HepG2 (cell line): Measurements from ENCODE around the gene SMIM22. TPM values are rescaled to one million over a fixed set of nuclear protein-coding genes. Genes with fewer than 3 reads are reported as not detected.
A peak's percentile ranks its signal among the peaks of the same experiment; 100 is the strongest.

Experiments
- ASH2L ChIP-seq: fragments of 300-600, 200-600 bp; sonication (generic); IDR thresholded peaks from 2 replicates; pipeline ENCODE4 v1.7.0; 2017; ENCODE audit warnings: low read depth, mild to moderate bottlenecking, moderate library complexity, mixed read lengths, low read length; ENCODE audit not compliant: insufficient read length
- BCL6 ChIP-seq: IDR thresholded peaks from 2 replicates; pipeline ENCODE4 v1.6.1; 2016; ENCODE audit warnings: missing genetic modification reagents, missing compliant biosample characterization
- ETV5 ChIP-seq: IDR thresholded peaks from 2 replicates; pipeline ENCODE4 v1.6.1; 2018; ENCODE audit warnings: missing biosample characterization, missing genetic modification reagents, inconsistent platforms, borderline replicate concordance
- FOXK1 ChIP-seq: sonication (generic); formaldehyde crosslinking; IDR thresholded peaks from 2 replicates; pipeline ENCODE4 v1.4.0; 2020; ENCODE audit warnings: low read depth, missing genetic modification reagents, borderline replicate concordance
- IRF2 ChIP-seq: IDR thresholded peaks from 2 replicates; pipeline ENCODE4 v1.6.1; 2018; ENCODE audit warnings: missing genetic modification reagents, missing compliant biosample characterization
- MIER3 ChIP-seq: IDR thresholded peaks from 2 replicates; pipeline ENCODE4 v1.6.1; 2016; ENCODE audit warnings: missing compliant biosample characterization, borderline replicate concordance
- RBFOX2 ChIP-seq: fragments of 200-400 bp; formaldehyde crosslinking; IDR thresholded peaks from 2 replicates; pipeline ENCODE4 v1.6.1; 2017; ENCODE audit warnings: low read depth, mild to moderate bottlenecking, low read length
- TCF7 ChIP-seq: sonication (generic); IDR thresholded peaks from 2 replicates; pipeline ENCODE4 v1.6.1; 2016; ENCODE audit warnings: antibody characterized with exemption, low read depth
- ZBTB3 ChIP-seq: sonication (generic); formaldehyde crosslinking; IDR thresholded peaks from 2 replicates; pipeline ENCODE4 v1.4.0; 2020; ENCODE audit warnings: low read depth, mild to moderate bottlenecking, moderate library complexity, missing genetic modification reagents, borderline replicate concordance
- ZFP41 ChIP-seq: sonication (generic); formaldehyde crosslinking; IDR thresholded peaks from 2 replicates; pipeline ENCODE4 v1.4.0; 2020; ENCODE audit warnings: mild to moderate bottlenecking, missing genetic modification reagents, borderline replicate concordance
- ZNF101 ChIP-seq: sonication (generic); formaldehyde crosslinking; IDR thresholded peaks from 2 replicates; pipeline ENCODE4 v1.4.0; 2020; ENCODE audit warnings: mild to moderate bottlenecking, low read depth, missing genetic modification reagents, borderline replicate concordance
- ZNF12 ChIP-seq: sonication (generic); formaldehyde crosslinking; IDR thresholded peaks from 2 replicates; pipeline ENCODE4 v1.5.0; 2020; ENCODE audit warnings: missing genetic modification reagents
- ZNF382 ChIP-seq: sonication (generic); formaldehyde crosslinking; IDR thresholded peaks from 2 replicates; pipeline ENCODE4 v1.5.0; 2020; ENCODE audit warnings: missing genetic modification reagents, mild to moderate bottlenecking, borderline replicate concordance
- ZNF549 ChIP-seq: sonication (generic); formaldehyde crosslinking; IDR thresholded peaks from 2 replicates; pipeline ENCODE4 v1.5.0; 2020; ENCODE audit warnings: missing genetic modification reagents
- ZNF747 ChIP-seq: sonication (generic); formaldehyde crosslinking; IDR thresholded peaks from 2 replicates; pipeline ENCODE4 v1.8.1; 2023; ENCODE audit warnings: missing genetic modification reagents, mild to moderate bottlenecking, borderline replicate concordance
- ZNF772 ChIP-seq: sonication (generic); formaldehyde crosslinking; IDR thresholded peaks from 2 replicates; pipeline ENCODE4 v1.5.0; 2020; ENCODE audit warnings: mild to moderate bottlenecking, missing genetic modification reagents
- polyA plus RNA-seq, 8 experiments: library from polyadenylated mRNA; depleted of rRNA in 3 of 8; stranded (reverse) in 7 of 8; unstranded in 1 of 8; fragments of >200 nt; fragmentation: Illumina TruSeq in 4 of 8; extraction: Trizol in 4 of 8; gene quantifications; 2 replicates each; pipeline versions ENCODE4 v1.2.1 to v1.2.3, GENCODE V29; 2011 to 2016; ENCODE audit warnings: low read depth in 4 of 8, missing spikeins in 1 of 8, mixed read lengths in 1 of 8; ENCODE audit not compliant: insufficient read depth in 1 of 8
- total RNA-seq, 5 experiments: library from RNA; depleted of rRNA; stranded (reverse); fragments of >200 nt; fragmentation: Illumina TruSeq; extraction: Trizol; gene quantifications; 2 replicates each; pipeline ENCODE4 v1.2.3, GENCODE V29; 2016; ENCODE audit warnings: low read depth in 1 of 5
- TF ChIP-seq, protein P1 (sequence below): sonication (generic); formaldehyde crosslinking; IDR thresholded peaks from 2 replicates; pipeline ENCODE4 v1.9.0; 2022; ENCODE audit warnings: missing genetic modification reagents, mild to moderate bottlenecking, borderline replicate concordance
- TF ChIP-seq, protein P2 (sequence below): sonication (generic); formaldehyde crosslinking; IDR thresholded peaks from one replicate; pipeline ENCODE4 v1.5.1; 2020; ENCODE audit warnings: mild to moderate bottlenecking, missing genetic modification reagents; ENCODE audit errors: not compliant biosample characterization

SMIM22 gene
- total and polyA plus RNA-seq, 2 of the 13 experiments (the other 11 are each of a cell fraction or from before 2014, with no cell fraction given) = not detected

DNA sequence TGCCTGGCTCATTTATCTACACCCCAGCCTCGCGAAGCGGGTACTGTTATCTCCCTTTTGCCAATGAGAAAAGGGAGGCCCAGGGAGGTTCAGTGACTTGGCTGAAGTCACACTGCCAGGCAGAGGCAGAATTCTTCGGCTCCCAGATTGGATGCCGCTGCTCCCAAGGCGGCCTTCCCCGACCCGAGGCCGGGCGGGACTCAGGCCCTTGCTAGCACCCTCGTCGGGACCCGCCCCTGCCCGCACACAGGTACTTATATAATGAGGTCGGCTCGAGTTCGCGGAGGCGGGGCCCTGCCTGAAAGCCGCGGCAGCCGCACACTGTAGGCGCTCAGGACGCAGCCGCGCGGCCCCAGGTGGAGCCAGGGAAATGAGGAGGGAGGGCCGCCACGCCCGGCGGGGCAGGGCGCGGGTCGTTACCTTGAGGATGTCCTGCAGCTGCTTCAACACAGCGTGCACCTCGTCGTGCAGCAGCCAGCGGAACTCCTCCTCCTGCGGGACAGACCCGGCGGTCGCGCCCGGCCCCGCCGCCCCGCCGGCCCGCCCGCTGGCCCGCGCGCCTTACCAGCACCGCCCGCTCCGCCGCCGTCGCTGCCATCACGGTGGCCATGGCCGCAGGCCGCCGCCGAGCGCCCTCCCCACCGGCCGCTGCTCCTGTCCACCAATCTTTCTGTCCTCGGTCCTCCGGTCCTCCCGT is 6.9 kb downstream of the SMIM22 start, which contains the start of gene ROGDI (continued):
- peak; percentile 30 for TF ChIP-seq RBFOX2
- peak; percentile 24; the same call in 1 of the 2 replicates for TF ChIP-seq ETV5 (CRISPR knock-in tag)
- TF ChIP-seq ASH2L = peak; percentile 28
- peak; percentile 45; the same call in 1 of the 2 replicates for TF ChIP-seq IRF2 (CRISPR knock-in tag)
- TF ChIP-seq MIER3 (CRISPR knock-in tag) = peak; percentile 8; the same call in 1 of the 2 replicates
- TF ChIP-seq ZNF747 = peak; percentile 58; the same call in 1 of the 2 replicates
- TF ChIP-seq, protein P1, sequence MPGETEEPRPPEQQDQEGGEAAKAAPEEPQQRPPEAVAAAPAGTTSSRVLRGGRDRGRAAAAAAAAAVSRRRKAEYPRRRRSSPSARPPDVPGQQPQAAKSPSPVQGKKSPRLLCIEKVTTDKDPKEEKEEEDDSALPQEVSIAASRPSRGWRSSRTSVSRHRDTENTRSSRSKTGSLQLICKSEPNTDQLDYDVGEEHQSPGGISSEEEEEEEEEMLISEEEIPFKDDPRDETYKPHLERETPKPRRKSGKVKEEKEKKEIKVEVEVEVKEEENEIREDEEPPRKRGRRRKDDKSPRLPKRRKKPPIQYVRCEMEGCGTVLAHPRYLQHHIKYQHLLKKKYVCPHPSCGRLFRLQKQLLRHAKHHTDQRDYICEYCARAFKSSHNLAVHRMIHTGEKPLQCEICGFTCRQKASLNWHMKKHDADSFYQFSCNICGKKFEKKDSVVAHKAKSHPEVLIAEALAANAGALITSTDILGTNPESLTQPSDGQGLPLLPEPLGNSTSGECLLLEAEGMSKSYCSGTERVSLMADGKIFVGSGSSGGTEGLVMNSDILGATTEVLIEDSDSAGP (CRISPR knock-in tag) = peak; percentile 78
- TF ChIP-seq ZFP41 = no peak
- TF ChIP-seq ZNF382 = no peak
- no peak for TF ChIP-seq ZNF549
- no peak for TF ChIP-seq ZNF101 (CRISPR knock-in tag)
- TF ChIP-seq FOXK1 = no peak
- TF ChIP-seq TCF7 = no peak
- TF ChIP-seq BCL6 (CRISPR knock-in tag) = peak; percentile 25; the same call in 1 of the 2 replicates
- TF ChIP-seq, protein P2, sequence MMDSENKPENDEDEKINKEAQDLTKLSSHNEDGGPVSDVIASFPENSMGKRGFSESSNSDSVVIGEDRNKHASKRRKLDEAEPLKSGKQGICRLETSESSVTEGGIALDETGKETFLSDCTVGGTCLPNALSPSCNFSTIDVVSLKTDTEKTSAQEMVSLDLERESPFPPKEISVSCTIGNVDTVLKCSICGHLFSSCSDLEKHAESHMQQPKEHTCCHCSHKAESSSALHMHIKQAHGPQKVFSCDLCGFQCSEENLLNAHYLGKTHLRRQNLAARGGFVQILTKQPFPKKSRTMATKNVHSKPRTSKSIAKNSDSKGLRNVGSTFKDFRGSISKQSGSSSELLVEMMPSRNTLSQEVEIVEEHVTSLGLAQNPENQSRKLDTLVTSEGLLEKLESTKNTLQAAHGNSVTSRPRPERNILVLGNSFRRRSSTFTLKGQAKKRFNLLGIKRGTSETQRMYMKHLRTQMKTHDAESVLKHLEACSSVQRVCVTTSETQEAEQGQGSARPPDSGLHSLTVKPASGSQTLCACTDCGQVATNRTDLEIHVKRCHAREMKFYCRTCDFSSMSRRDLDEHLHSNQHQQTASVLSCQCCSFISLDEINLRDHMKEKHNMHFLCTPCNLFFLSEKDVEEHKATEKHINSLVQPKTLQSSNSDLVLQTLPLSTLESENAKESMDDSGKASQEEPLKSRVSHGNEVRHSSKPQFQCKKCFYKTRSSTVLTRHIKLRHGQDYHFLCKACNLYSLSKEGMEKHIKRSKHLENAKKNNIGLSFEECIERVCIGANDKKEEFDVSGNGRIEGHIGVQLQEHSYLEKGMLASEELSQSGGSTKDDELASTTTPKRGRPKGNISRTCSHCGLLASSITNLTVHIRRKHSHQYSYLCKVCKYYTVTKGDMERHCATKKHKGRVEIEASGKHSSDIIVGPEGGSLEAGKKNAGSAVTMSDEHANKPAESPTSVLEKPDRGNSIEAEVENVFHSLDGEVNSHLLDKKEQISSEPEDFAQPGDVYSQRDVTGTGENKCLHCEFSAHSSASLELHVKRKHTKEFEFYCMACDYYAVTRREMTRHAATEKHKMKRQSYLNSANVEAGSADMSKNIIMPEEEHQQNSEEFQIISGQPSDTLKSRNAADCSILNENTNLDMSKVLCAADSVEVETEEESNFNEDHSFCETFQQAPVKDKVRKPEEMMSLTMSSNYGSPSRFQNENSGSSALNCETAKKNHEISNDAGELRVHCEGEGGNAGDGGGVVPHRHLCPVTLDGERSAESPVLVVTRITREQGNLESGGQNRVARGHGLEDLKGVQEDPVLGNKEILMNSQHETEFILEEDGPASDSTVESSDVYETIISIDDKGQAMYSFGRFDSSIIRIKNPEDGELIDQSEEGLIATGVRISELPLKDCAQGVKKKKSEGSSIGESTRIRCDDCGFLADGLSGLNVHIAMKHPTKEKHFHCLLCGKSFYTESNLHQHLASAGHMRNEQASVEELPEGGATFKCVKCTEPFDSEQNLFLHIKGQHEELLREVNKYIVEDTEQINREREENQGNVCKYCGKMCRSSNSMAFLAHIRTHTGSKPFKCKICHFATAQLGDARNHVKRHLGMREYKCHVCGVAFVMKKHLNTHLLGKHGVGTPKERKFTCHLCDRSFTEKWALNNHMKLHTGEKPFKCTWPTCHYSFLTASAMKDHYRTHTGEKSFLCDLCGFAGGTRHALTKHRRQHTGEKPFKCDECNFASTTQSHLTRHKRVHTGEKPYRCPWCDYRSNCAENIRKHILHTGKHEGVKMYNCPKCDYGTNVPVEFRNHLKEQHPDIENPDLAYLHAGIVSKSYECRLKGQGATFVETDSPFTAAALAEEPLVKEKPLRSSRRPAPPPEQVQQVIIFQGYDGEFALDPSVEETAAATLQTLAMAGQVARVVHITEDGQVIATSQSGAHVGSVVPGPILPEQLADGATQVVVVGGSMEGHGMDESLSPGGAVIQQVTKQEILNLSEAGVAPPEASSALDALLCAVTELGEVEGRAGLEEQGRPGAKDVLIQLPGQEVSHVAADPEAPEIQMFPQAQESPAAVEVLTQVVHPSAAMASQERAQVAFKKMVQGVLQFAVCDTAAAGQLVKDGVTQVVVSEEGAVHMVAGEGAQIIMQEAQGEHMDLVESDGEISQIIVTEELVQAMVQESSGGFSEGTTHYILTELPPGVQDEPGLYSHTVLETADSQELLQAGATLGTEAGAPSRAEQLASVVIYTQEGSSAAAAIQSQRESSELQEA (CRISPR knock-in tag) = no peak
- peak; percentile 47; the same call in 1 of the 2 replicates for TF ChIP-seq ZNF772
- TF ChIP-seq ZBTB3 (CRISPR knock-in tag) = no peak
- no peak for TF ChIP-seq ZNF12 (CRISPR knock-in tag)
